ENCODE results near the gene MAP3K14.

MAP3K14 gene

DNA sequence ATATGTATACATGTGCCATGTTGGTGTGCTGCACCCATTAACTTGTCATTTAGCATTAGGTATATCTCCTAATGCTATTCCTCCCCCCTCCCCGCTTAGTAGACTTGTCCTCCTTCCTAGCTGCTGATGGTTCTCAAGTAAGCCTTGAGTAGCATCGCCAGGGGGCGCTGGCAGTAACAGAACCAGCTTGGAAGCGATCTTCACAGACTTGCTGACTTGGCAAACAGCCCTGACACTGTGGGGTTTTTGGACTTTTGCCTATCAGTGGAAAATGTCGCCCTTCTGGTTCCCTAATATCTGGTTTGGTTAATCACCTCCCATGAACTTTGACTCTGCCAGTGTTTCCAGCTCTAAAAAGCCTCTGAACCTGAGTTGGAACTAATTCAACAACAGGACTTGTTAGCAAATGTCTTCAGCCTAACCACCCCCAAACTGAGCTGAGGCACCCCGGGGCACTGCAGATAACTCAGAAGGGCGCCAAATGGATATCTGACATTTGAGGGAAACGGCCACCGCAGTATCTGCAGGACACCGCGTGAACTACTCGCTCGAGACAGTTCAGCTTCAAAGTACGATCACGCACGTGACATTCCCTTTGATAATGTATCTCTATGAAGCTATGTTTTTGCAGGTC is 39.5 kb downstream of the MAP3K14 start:
- DNase-seq = peak; percentile 51 to 84

DNA sequence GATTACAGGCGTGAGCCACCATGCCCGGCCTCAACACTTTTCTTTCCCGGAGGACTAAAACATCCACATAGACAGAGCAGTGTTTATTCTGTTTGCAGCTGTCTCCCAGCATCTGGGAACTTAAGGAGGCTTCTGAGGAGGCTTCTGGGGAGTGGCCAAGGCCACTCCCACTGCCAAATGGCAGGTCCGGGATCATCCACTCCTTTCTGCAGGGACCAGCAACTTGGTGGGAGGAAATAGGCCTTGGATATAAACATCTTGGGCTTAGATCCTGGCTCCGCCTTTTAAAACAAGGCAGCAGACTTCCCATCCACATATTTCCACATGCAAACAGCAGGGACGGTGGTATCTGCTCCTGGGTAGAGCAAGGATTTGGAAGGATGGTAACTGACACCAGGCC is 40.8 kb downstream of the MAP3K14 start:
- no peak for DNase-seq

GRCh38 chr17:45274033-45274432 is 42.8 kb downstream of the MAP3K14 start:
- no peak for DNase-seq

- no peak for DNase-seq
Observed at GRCh38 chr17:45273551-45273957, 43.3 kb downstream of the MAP3K14 start.

DNA sequence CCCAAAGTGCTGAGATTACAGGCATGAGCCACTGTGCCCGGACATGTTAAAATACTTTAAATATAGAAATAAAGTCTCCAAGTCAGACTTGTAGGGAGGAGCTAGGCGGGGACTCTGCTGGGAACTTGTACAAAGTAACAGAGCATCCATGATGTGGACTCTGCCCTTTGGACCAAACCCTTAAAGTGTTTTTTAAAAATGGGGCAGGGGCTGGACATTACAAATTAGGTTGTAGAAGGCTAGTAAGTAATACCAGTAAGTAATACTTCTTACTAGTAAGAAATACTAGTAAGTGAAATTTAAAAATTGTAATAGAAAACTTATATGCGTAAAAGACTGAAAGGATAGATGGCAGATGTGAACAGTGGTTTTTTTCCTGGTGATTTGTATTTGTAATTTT is 45.2 kb downstream of the MAP3K14 start:
- no peak for DNase-seq

GRCh38 chr17:45270828-45271418 is 45.9 kb downstream of the MAP3K14 start:
- DNase-seq = no peak

GRCh38 chr17:45269912-45270311 is 46.9 kb downstream of the MAP3K14 start:
- DNase-seq = no peak

GRCh38 chr17:45267436-45268055 is 49.3 kb downstream of the MAP3K14 start:
- DNase-seq = no peak

DNA sequence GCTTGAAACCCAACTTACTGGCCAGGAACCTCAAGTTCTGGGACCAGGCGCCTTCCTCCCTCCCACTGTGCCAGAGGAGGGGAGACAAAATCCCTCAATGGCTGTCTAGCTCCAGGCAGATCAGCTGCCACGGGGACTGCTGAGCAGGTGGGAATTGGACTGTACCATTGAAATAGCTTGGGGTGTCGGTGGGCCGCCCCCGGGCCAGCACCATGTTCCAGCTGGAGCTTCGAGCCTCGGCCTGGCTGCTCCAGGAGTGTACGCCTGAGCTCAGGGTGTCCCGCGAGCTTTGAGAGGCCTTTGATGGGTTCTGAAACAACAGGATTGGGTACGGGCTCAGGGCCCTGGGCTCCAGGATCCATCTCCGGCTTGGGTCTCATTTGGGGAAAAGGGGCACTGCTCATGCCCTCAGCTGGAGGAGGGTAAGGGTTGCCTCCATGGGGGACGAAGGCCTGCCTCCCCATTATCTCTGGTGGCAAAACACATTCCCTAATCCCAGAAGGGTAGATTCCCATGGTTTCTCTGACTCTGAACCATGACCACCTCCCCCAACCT is 50.4 kb downstream of the MAP3K14 start:
- no peak for DNase-seq

- no peak for DNase-seq
Observed at GRCh38 chr17:45265821-45266220, 51.0 kb downstream of the MAP3K14 start.

DNA sequence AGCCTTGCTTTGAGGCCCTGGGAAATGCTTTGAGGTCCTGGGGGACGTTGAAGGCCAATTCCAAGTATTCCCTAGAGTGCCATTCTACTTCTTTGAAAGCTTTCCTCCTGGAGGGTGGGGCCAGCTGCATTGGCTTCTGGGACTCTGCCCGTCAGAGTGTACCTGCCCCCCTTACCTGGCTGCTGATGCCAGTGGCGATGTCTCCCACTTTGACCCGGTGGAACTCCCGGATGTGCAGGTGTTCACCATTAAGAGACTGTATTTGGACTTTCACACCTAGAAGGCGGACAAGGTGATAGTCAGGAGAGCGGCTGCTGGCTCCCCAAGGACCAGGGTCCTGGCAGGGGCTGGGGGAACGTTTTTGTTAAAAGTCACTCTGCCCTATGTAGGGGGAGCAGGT is 51.8 kb downstream of the MAP3K14 start:
- DNase-seq = no peak

- DNase-seq = no peak
Observed at GRCh38 chr17:45264430-45264829, 52.4 kb downstream of the MAP3K14 start.

GRCh38 chr17:45263477-45263860 is 53.4 kb downstream of the MAP3K14 start:
- no peak for DNase-seq

DNA sequence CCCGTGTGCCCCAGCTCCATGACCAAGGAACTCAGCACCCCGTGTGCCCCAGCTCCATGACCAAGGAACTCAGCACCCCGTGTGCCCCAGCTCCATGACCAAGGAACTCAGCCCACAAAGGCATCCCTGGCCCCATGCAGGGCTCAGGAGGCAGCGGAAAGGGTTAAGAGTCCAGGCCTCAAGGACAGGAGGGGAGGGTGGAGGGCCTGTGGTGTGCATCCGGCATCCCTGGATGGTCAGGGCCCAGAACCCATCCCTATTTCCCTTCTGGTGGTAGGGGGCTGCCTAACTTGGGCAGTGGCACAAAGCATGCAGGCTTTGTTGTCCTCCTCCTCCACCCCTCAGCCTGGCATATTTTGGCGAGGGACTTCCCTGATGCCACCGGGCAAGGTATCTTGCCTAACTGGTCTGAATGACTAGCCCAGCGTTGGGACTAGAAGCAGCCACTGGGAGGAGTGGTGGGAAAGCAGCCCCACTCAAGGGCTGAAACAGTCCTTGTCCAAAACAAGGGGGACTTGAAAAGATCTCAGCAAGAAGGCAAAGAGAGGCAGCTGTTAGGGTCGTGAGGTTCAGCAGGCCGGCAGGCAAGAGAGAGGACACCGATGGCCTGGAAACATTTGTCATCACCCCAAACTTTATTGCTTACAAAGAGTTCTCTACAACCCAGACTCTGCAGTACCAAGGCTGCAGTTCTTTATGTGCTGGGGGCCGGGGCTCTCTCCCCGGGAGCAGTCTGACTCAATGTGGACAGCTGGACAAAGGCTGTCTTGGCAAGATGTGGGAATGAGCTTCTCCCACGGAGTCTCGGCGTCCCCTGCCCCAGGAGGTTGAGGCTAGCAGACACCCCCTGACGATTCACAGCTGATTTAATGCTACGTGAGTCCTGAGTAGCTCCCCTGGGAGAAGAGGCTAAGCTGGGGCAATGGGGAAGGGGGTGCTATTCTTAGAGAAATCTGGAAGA is 54.0 kb downstream of the MAP3K14 start:
- DNase-seq = no peak

DNA sequence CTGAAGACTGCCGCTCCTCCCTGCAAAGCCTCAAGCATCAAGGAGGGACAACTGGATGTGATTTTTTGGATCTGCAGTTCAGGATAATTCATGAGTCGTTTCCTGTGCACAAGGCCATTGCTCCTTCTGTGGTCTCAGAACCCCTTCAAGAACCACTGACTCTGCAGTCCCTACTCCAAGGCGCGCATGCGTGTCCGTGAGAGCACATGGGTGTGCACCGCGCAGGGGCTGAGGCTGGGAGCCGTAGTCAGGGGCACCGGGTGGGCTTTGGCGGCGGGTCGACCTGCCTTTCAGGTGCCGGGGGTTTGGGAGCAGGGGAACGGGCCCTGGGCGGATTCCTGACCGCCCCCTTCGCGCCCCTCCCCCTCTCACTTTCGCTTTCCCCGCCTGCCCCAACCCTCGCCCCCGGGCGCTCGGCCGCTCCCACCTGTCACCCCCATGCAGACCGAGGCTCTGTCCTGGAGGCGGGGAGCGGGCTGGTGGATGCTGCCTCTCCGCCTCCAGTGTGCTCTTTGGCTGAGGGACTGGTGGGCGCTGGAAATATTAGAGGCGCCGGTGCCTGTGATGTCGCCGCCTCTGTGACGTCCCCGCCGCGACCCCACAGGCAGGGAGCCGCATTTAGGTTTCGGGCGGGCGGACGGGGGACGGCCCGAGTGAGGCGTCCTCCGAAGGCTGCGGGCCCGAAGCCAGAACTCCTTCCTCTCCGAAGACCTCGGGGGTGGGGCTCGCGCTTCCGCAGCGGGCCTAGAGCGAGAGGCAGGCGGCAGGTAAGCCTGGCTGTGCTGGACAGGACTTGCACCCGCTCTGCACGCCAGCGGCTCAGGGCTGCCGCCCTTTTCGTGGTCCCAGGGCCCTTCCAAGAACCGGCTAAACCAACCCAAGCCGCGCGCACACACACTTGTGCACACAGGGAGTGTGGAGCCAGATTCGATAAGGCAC is 55.0 kb downstream of the MAP3K14 start, which contains the start of gene SPATA32:
Gene SPATA32, minus strand, starts transcription at position 518 of the 939 bp plus-strand sequence. Its CDS starts 78 bp downstream, at position 440.
- no peak for DNase-seq

GRCh38 chr17:45260204-45260783 is 56.5 kb downstream of the MAP3K14 start:
- DNase-seq = no peak

GRCh38 chr17:45258981-45259380 is 57.8 kb downstream of the MAP3K14 start:
- DNase-seq = no peak

DNA sequence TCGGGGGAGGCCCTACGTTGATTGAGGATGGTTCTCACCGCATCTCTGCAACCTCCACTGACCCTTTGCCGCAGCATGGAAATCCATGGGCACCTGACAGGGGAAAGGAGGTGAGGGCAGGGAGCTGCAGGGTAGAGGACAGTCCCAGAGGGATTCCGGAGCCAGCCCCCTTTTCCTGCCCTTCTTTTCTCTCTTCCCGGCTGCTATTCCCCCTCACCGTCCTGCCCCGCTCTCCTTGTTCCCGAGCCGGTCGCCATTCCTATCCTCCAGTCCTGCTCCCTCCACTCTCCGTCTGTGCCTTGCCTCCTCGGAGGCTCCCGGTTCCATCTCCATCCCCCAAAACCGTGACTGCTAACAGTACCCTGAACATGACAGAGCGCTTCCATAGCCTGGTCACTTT is 59.7 kb downstream of the MAP3K14 start:
- DNase-seq = no peak

- DNase-seq = no peak
Observed at GRCh38 chr17:45256114-45256966, 60.5 kb downstream of the MAP3K14 start.

DNA sequence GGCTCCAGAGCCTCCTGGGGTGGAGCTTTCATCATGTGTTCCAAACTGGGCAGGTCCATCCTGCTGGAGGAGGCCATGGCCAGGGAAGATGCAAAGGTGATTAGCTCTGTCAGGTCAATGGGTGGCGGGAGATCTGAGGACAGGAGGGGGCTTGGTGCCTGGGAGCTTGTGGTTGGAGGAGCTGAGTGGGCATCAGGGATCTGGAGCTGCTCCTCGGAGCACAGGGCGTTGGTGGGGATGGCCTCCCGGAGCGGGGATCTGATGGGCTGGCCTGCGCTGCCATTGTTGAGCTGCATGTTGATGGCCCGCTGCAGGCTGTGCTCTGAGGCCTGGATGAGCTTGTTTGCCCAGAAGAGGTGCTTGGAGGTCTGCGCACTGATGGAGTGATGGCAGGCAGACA is 61.5 kb downstream of the MAP3K14 start:
- DNase-seq = no peak

Measured in SW 1271 (cell line).